ENCODE results near the gene BTBD6. TPM values are rescaled to one million over a fixed set of nuclear protein-coding genes. Genes with fewer than 3 reads are reported as not detected.

BTBD6 gene
- 10 to 100 TPM; 44.2 to 51.4 TPM for total RNA-seq
- polyA plus RNA-seq, result 10 to 100 TPM; 30.9 to 54.1 TPM
- long read RNA-seq, donor 1, transcript BTBD6-203 (4 exons, 2,176 nt), result major isoform, 13 of 17 reads
- long read RNA-seq, donor 1, partial matches to known transcripts, result 0 of 17 reads
- long read RNA-seq, donor 1, other reads (novel, unspliced or antisense), result 0 of 17 reads
- long read RNA-seq, donor 2, transcript BTBD6-203 (4 exons, 2,176 nt), result major isoform, 5 of 9 reads
- long read RNA-seq, donor 2, partial matches to known transcripts, result 0 of 9 reads
- long read RNA-seq, donor 2, other reads (novel, unspliced or antisense), result 0 of 9 reads
- long read RNA-seq, donor 3, transcript BTBD6-203 (4 exons, 2,176 nt), result major isoform, 5 of 9 reads
- long read RNA-seq, donor 3, partial matches to known transcripts, result 0 of 9 reads
- long read RNA-seq, donor 3, other reads (novel, unspliced or antisense), result 0 of 9 reads
- long read RNA-seq, donor 4, partial matches to known transcripts, result 0 of 8 reads
- long read RNA-seq, donor 4, other reads (novel, unspliced or antisense), result 0 of 8 reads
- long read RNA-seq, donor 5, transcript BTBD6-206 (5 exons, 1,335 nt), result minor isoform, 6 of 32 reads
- long read RNA-seq, donor 5, transcript BTBD6-203 (4 exons, 2,176 nt), result major isoform, 21 of 32 reads
- long read RNA-seq, donor 5, partial matches to known transcripts, result 0 of 32 reads
- long read RNA-seq, donor 5, other reads (novel, unspliced or antisense), result 0 of 32 reads

DNA sequence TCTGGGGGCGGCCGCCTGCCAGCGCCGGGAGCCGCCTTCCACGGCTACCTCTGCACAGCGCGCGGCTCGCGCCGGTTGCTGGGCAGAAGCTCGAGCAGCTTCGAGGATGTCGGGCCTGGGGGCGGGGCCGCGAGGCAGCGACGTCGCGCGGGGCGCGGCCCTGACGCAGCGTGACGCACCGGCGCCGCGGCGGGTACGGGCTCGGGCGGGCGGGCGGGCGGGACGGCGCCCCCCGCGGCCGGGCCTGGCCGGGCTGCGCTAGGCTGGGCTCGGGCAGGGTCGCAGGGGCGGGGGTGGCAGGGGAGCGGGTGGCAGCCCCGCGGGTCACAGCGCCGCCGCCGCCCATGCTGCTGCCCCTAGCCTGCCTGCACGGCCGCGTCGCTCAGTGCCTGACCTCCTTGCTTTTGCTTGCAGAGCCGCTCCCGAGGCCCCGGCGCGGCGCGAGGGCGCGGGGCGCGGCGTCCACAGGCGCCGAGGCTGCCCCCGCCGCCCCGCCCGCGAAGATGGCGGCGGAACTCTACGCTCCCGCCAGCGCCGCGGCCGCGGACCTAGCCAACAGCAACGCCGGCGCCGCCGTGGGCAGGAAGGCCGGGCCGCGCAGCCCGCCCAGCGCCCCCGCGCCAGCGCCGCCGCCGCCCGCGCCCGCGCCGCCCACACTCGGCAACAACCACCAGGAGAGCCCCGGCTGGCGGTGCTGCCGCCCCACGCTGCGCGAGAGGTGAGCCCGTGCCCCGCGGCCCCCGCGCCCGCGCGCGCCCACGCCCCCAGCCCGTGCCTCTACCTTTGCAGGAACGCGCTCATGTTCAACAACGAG lies at the start of gene BTBD6:
Gene BTBD6 (plus strand): TSS at position 166 of the 814 bp plus-strand sequence. CDS start 179 bp downstream, at position 345.
- 0 to 1% methylated on average over 46 to 130 of the region's 130 CpGs for WGBS, 2 donors
- peak; percentile 94 for ATAC-seq (ENCODE audit: insufficient read depth, low FRiP score)
- peaks cover 0 to 39% (median 29%) of the 10 kb centered on the region in 4 donors for H3K36me3 ChIP-seq (ENCODE audit: control insufficient read depth in 4 of 4, insufficient read depth in 4 of 4, low read length in 4 of 4)

DNA sequence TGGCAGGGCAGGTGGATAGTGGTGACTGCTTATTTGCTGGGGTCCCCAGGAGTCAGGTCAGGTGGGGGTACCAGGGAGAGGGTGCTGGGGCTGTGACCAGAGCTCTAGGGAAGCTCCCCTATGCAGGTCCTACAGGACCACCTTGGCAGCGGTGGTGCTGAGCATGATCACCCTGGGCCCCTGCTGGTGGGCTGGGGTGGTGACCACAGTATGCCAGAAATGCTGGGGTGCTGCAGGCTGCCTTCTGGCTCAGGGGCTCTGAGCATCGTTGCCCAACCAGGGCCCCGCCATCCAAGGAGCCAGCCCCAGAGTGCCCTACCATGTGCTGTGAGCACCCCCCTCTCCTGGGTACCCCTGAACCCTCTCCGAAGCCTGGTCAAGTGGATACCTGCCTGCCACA lies 49.7 kb upstream of the BTBD6 start:
- no peaks in the 10 kb centered on the region for H3K36me3 ChIP-seq (ENCODE audit: control insufficient read depth in 4 of 4, insufficient read depth in 4 of 4, low read length in 4 of 4)
- H3K9ac ChIP-seq (ENCODE audit: insufficient read depth in 1 of 2, low read length in 2 of 2), result no peak overlapping the region
- ATAC-seq (ENCODE audit: insufficient read depth, low FRiP score) (no peak), DNase-seq (no peak)
- H3K4me3 ChIP-seq, result no peak overlapping the region
- TF ChIP-seq, protein P1, sequence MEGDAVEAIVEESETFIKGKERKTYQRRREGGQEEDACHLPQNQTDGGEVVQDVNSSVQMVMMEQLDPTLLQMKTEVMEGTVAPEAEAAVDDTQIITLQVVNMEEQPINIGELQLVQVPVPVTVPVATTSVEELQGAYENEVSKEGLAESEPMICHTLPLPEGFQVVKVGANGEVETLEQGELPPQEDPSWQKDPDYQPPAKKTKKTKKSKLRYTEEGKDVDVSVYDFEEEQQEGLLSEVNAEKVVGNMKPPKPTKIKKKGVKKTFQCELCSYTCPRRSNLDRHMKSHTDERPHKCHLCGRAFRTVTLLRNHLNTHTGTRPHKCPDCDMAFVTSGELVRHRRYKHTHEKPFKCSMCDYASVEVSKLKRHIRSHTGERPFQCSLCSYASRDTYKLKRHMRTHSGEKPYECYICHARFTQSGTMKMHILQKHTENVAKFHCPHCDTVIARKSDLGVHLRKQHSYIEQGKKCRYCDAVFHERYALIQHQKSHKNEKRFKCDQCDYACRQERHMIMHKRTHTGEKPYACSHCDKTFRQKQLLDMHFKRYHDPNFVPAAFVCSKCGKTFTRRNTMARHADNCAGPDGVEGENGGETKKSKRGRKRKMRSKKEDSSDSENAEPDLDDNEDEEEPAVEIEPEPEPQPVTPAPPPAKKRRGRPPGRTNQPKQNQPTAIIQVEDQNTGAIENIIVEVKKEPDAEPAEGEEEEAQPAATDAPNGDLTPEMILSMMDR (IDR thresholded peaks at IDR 0.05; ENCODE audit: control extremely low read depth, extremely low read depth), result no peak
- H3K27ac ChIP-seq (ENCODE audit: low read depth in 1 of 2, low read length in 1 of 2), result peak overlapping the region; percentile 47 to 67
- H3K27me3 ChIP-seq (ENCODE audit: control insufficient read depth in 3 of 3, insufficient read depth in 3 of 3, low read length in 2 of 3), result peaks cover 0 to 17% (median 10%) of the 10 kb centered on the region in 3 donors
- peaks cover 0 to 39% (median 28%) of the 10 kb centered on the region in 5 donors for H3K4me1 ChIP-seq (ENCODE audit: control insufficient read depth in 5 of 5, insufficient read depth in 5 of 5, low read length in 5 of 5)
- 74 to 88% methylated on average over 4 of the region's 4 CpGs for WGBS, 2 donors
- H3K9me3 ChIP-seq (ENCODE audit: control insufficient read depth in 4 of 4, insufficient read depth in 3 of 4, low read length in 3 of 4), result peaks cover 0 to 2% (median 0%) of the 10 kb centered on the region in 4 donors

More for the DNA sequence above, at the start of gene BTBD6:
- peak within 1 kb of the TSS; percentile 69 for H3K4me3 ChIP-seq
- TF ChIP-seq, protein P1 (IDR thresholded peaks at IDR 0.05; ENCODE audit: control extremely low read depth, extremely low read depth), result no peak
- no peaks in the 10 kb centered on the region for H3K9me3 ChIP-seq (ENCODE audit: control insufficient read depth in 4 of 4, insufficient read depth in 3 of 4, low read length in 3 of 4)
- no peaks in the 10 kb centered on the region for H3K27me3 ChIP-seq (ENCODE audit: control insufficient read depth in 3 of 3, insufficient read depth in 3 of 3, low read length in 2 of 3)
- peak; percentile 86 to 93 (median 92) for DNase-seq
- peak within 1 kb of the TSS; percentile 90 to 91 for H3K27ac ChIP-seq (ENCODE audit: low read depth in 1 of 2, low read length in 1 of 2)
- H3K4me1 ChIP-seq (ENCODE audit: control insufficient read depth in 5 of 5, insufficient read depth in 5 of 5, low read length in 5 of 5), result peaks cover 0 to 16% (median 2%) of the 10 kb centered on the region in 5 donors
- peak within 1 kb of the TSS in 1 of 2 donors; percentile 79 for H3K9ac ChIP-seq (ENCODE audit: insufficient read depth in 1 of 2, low read length in 2 of 2)

DNA sequence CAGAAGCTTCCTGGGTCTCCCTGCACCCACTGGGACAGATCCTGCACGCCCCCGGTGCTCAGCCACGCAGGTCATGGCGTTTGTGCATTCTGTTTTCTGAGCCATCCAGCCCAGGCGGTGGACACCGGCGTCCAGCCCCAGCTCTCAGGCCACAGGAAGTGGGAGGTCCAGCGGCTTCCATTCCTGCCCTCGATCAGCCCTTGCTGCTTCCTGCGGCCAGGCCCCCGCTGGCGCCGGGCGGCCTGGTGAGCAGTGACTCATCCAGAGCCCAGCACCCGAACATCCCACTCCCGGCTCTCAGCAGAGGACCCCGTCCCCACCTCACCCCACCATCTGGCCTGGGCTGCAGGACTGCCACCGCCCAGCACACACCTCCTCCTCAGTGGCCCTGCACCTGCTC lies 49.2 kb upstream of the BTBD6 start:
- Histone ChIP-seq H3K36me3 (ENCODE audit: control insufficient read depth in 4 of 4, insufficient read depth in 4 of 4, low read length in 4 of 4) (no peaks in the 10 kb centered on the region), H3K9me3 (ENCODE audit: control insufficient read depth in 4 of 4, insufficient read depth in 3 of 4, low read length in 3 of 4) (peaks cover 0 to 2% (median 0%) of the 10 kb centered on the region in 4 donors), H3K9ac (ENCODE audit: insufficient read depth in 1 of 2, low read length in 2 of 2) (no peak overlapping the region), H3K27me3 (ENCODE audit: control insufficient read depth in 3 of 3, insufficient read depth in 3 of 3, low read length in 2 of 3) (peaks cover 0 to 17% (median 10%) of the 10 kb centered on the region in 3 donors), H3K4me1 (ENCODE audit: control insufficient read depth in 5 of 5, insufficient read depth in 5 of 5, low read length in 5 of 5) (peaks cover 0 to 35% (median 23%) of the 10 kb centered on the region in 5 donors), H3K4me3 (no peak overlapping the region), H3K27ac (ENCODE audit: low read depth in 1 of 2, low read length in 1 of 2) (peak overlapping the region; percentile 47 to 67)
- TF ChIP-seq, protein P1 (IDR thresholded peaks at IDR 0.05; ENCODE audit: control extremely low read depth, extremely low read depth), result no peak
- DNase-seq, result peak in 1 of 3 donors; percentile 39
- 37% methylated on average over 18 of the region's 18 CpGs for WGBS, 2 donors
- no peak for ATAC-seq (ENCODE audit: insufficient read depth, low FRiP score)
